Stimulated activated CD4-positive, alpha-beta T cell treated with anti-CD3 and anti-CD28 coated beads, TNF-alpha, amount 100 ng/mL, for 24 hours (primary cell): ENCODE results near the gene ENO4.

ENCODE experiments used
- DNase-seq, 3 experiments: peaks; one replicate each; pipeline ENCODE4 v3.0.0-alpha.2; 2020; ENCODE audit warnings: low read depth in 3 of 3

ENO4 gene, protein sequence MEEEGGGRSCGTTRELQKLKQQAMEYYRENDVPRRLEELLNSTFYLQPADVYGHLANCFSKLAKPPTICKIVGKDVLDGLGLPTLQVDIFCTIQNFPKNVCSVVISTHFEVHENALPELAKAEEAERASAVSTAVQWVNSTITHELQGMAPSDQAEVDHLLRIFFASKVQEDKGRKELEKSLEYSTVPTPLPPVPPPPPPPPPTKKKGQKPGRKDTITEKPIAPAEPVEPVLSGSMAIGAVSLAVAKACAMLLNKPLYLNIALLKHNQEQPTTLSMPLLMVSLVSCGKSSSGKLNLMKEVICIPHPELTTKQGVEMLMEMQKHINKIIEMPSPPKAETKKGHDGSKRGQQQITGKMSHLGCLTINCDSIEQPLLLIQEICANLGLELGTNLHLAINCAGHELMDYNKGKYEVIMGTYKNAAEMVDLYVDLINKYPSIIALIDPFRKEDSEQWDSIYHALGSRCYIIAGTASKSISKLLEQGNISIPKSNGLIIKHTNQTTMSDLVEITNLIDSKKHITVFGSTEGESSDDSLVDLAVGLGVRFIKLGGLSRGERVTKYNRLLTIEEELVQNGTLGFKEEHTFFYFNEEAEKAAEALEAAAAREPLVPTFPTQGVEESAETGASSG

GRCh38 chr10:116849248-116850057 is at the start of gene ENO4:
Gene ENO4 (plus strand): TSS chr10:116849499. CDS start chr10:116849567, 68 bp downstream.
- DNase-seq = peak in 1 of 3 experiments; percentile 46

GRCh38 chr10:116800286-116800929 is 48.9 kb upstream of the ENO4 start:
- no peak for DNase-seq

DNA sequence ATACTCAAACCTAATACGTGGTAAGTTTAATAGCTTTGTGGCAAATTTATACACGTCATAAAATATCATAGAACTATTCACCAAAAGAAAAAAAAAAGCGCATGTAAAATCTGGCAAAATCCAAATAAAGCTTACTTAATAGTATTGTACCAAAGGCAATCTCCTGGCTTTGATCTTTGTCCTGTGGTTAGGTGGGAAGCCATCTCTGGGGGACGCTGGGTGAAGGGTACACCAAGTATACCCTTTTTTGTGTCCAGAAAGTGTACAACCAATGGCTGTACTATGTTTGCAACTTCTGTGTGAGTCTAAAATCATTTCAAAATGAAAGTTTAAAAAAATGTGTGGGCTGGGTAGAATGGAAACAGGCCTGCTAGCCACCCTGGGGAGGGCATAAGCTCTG is 47.6 kb upstream of the ENO4 start:
- no peak for DNase-seq

DNA sequence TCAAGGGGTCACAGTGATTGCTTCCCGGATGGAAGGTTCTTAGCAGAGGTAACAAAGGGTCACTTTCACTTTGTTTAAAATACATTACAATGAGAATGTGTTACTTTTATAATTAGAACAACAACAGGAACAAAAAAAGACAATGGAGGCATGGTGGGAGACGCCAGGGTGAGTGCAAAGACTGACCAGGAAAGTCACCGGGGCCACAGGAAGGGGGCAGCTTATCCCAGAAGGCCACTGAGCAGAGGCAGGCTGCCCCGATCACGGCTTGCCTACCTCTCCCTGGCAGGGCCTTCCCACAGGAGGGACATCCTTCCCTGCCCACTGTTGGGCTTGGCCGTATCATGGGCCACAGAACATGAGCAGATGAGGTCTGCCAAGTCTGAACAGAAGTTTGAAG is 46.8 kb upstream of the ENO4 start:
- DNase-seq = no peak

DNA sequence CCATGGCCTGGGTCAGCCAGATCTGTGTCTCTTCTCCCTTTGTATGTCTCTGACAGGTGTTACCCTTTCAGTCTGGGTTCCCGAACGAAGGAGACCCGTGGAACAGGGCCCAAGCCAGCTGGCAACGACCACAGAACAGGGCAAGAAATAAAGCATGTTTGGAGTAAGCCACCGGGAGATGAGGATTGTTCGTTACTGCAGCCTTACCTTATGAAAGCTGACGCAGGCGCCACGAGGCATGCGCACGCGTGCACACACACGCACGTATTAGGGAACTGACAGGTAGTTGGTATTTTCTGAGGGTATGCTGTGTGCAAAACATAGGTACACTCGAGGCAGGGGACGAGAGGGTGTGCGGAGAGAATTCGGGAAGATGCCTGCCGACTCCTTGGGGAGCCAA is 46.4 kb upstream of the ENO4 start:
- DNase-seq = no peak

DNA sequence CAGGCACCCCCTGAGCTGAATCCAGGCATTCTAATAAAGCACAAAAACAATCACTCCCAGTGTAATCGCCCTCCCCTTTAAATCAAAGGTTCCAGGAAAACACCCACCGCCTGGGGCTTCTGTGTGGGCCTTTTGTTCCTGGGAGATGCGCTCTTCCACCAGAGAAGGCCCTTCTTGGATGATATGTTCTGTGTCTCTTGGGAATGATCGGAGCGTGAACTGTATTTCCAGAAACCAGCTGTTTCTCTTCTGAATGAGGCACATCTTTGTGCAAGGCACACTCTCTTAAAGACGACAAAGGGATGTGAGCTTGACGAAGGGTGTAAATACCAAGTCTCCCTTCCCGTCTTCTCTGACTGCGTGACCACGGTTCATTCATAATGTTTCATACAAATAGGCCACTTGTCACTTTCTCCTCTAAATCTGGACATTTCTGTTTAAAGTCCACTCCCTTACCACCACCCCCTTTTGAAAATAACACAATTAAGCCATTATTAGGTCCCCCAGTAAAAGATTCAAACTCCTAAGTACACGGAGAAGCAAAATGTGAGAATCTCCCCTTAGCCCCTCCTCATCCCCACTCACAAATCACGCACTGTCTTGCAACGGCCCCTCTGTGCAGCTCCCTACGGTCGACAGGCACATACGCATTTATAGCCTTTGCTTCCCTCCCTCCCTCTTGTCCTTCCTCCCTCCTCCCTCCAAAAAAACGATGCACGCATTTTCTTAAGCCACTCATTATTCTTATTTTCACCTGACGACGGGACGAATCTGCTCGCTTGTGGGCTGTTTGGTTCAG is 45.6 kb upstream of the ENO4 start:
- no peak for DNase-seq

DNA sequence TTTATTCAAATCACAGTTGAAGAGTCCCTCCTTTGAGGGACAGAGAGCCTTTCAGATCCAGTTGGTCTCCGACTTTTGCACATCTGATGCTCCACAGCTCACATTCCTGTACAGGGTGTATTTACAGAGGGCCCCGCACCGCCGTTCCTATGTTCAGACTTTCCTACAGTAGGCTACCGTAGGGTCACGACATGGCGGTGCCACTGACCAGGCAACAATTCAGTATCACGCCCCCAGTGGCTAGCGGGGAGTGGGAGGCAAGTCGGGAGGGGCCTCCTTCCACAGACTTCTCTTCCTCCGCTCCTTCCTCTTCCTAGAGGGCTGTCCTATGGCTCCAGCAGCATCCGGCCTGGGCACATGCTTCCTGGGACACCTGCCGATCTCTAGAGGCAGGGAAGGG is 40.6 kb upstream of the ENO4 start:
- no peak for DNase-seq

DNA sequence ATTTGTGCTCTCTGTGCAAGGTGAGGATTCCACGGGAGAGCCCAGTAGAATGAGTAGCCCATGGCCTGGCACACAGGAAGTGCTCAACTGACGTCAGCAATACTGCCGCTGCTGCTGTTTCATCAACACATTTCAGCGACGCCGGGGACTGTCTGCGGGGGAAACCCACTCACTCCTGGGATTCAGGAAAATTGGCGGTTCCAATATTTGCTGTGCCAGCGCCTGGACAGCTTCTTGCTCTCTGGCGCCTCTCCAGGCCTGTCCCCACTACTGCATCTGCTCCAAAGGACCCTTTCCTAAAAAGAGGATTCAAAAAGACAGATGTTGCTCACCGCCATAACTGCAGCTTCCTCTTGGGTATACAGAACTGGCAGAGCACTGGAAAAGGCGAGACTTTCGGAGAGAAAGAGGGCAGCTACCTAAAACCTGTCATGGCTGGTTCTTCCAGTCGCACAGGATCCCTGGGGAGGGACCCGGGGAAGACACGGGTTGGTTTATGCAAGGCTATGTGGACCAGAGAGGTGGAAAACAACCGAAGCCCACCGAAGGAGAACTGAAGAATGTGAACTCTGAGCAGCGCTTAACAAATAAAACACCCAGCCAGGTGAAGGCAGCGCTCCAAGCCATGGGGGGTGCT is 39.7 kb upstream of the ENO4 start:
- DNase-seq = no peak

DNA sequence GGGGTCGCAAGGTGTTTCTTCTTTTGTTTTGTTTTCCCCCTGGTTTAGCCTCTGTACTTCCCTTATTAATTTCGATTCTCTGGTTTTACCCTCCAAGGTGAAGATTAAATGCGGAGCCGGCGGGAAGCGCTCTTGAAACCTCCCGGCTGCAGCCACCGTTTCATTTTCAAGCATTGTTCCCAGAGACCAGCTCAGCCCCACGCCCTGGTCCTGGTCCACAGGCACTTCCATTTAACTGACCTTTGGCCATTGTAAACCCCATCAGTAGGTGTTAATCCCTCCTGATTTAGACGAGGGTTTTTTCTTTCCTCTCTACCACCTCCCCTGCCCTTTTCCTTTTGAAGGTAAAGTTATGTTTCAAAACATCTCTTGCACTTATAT is 39.2 kb upstream of the ENO4 start:
- DNase-seq = no peak

GRCh38 chr10:116810895-116811294 is 38.4 kb upstream of the ENO4 start:
- DNase-seq = no peak

- no peak for DNase-seq
Measured at GRCh38 chr10:116811691-116812090, 37.6 kb upstream of the ENO4 start.

DNA sequence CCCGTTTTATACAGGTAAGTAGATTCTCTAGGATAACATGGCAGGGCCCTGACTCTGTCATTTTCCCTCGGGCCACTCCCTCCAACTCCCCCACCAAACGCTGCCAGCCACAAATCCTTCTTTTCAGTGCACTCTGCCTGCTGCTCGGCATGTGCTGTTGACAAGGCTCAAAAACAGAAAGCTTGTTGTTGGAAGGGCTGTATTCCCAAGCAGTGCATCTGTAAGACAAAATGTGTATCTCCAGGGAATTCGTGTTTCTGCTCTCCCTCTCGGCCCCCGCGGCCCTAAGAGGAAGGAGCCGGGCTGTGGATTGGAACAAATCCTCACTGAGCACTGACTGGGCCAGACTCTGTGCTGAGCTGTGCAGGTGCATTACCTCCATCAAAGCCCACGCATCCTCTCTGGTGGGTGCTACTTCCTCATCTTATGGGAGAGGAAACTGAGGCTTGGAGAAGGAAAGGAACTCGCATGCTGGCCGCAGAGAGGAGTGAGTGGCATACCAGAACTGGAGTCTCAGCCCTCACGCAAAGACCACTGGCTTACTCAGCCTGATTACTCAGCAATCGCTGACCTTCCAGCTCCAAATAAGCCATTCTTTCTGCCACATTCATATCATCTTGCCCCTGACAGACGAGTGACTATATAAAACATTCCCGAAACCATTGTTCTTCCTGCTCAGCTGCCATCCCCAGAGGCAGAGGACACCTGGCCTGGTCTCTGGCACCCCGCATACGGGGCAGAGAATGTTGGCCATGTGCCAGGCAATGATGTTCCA is 33.5 kb upstream of the ENO4 start:
- no peak for DNase-seq

DNA sequence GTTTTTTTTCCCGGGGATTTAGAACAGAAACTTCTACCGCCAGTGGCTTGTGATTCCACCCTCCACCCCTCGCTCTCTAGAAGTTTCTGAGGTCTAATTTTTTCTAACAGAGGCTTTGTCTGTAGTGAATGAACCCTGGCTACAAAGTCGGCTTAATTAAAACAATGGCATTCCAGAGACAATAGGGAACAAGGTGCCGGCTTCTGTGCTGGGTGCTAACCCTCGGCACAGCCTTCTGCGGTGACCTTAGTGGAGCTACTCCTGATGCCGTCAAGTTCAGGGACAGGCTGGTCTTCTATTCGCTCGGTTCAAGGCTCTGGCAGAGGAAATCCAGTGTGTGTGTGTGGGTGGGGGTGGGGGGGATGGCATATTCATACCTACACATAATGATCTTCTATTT is 32.1 kb upstream of the ENO4 start:
- no peak for DNase-seq

DNA sequence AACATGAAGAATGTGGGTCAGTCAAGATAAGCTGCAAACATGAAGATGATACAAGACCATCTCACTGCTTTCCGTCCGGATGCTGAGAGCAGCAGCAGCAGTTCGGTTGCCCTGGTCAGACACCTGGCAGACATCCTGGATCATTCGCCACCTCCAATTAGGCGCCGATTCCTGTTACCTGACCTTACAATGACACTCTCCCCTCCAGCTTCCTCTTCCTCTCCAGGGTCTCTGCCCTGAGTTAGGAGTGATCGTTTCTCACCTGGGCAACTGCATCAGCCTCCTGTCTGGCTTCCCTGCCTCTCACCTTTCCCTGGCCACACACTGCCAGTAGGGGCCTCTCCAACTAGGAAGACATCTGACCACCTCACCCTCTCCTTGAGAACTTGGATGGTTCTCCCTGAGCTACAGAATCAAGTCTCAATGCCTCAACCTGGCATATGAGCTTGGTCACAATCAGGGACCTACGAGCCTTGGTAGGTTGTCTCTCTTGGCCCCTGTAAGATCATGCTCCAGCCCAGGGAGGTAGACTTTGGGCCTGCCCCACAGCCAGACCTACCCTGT is 31.4 kb upstream of the ENO4 start:
- DNase-seq = no peak

GRCh38 chr10:116819999-116820677 is 29.2 kb upstream of the ENO4 start:
- no peak for DNase-seq

- DNase-seq = no peak
Measured at GRCh38 chr10:116825901-116826300, 23.4 kb upstream of the ENO4 start.

- no peak for DNase-seq
Measured at GRCh38 chr10:116826803-116827202, 22.5 kb upstream of the ENO4 start.

- DNase-seq = no peak
Measured at GRCh38 chr10:116827214-116827671, 22.1 kb upstream of the ENO4 start.

- no peak for DNase-seq
Measured at GRCh38 chr10:116828116-116828515, 21.2 kb upstream of the ENO4 start.
